Measurements from ENCODE around the gene RPH3AL. TPM values are rescaled to one million over a fixed set of nuclear protein-coding genes. Genes with fewer than 3 reads are reported as not detected.

Gene RPH3AL
- total RNA-seq, 1 donor from 2014 or later, result 16.9 TPM

- peaks cover 7% of the 10 kb centered on the region for H3K9me3 Mint-ChIP-seq
- peak overlapping the region; percentile 40 for H3K4me3 Mint-ChIP-seq
- peaks cover 44% of the 10 kb centered on the region for H3K4me1 Mint-ChIP-seq
- H3K27me3 Mint-ChIP-seq (ENCODE audit: low read depth), result no peaks in the 10 kb centered on the region
- no peak for TF ChIP-seq CTCF (IDR thresholded peaks at IDR 0.05; ENCODE audit: unreplicated experiment)
- DNase-seq (ENCODE audit: low spot score in 2 of 2, unreplicated experiment in 2 of 2), result no peak
- H3K36me3 Mint-ChIP-seq, result peaks cover 18% of the 10 kb centered on the region
- H3K27ac Mint-ChIP-seq, result no peak overlapping the region
Observed at GRCh38 chr17:323181-323580, 29.4 kb downstream of the RPH3AL start.

- DNase-seq (ENCODE audit: low spot score in 2 of 2, unreplicated experiment in 2 of 2), result no peak
- H3K27ac Mint-ChIP-seq, result peak overlapping the region; percentile 45
- peaks cover 17% of the 10 kb centered on the region for H3K9me3 Mint-ChIP-seq
- TF ChIP-seq CTCF (IDR thresholded peaks at IDR 0.05; ENCODE audit: unreplicated experiment), result no peak
- H3K27me3 Mint-ChIP-seq (ENCODE audit: low read depth), result no peaks in the 10 kb centered on the region
- peaks cover 44% of the 10 kb centered on the region for H3K4me1 Mint-ChIP-seq
- peaks cover 27% of the 10 kb centered on the region for H3K36me3 Mint-ChIP-seq
- peak overlapping the region; percentile 40 for H3K4me3 Mint-ChIP-seq
Observed at GRCh38 chr17:322006-322780, 30.4 kb downstream of the RPH3AL start.

- Mint-ChIP-seq H3K9me3 (peaks cover 22% of the 10 kb centered on the region), H3K36me3 (peaks cover 30% of the 10 kb centered on the region), H3K4me3 (peak overlapping the region; percentile 40), H3K27me3 (ENCODE audit: low read depth) (no peaks in the 10 kb centered on the region), H3K27ac (peak overlapping the region; percentile 45), H3K4me1 (peaks cover 44% of the 10 kb centered on the region)
- TF ChIP-seq CTCF (IDR thresholded peaks at IDR 0.05; ENCODE audit: unreplicated experiment), result no peak
- no peak for DNase-seq (ENCODE audit: low spot score in 2 of 2, unreplicated experiment in 2 of 2)
Observed at GRCh38 chr17:321386-321941, 31.1 kb downstream of the RPH3AL start.

- Mint-ChIP-seq H3K27me3 (ENCODE audit: low read depth) (no peaks in the 10 kb centered on the region), H3K4me1 (peaks cover 40% of the 10 kb centered on the region), H3K4me3 (peak overlapping the region; percentile 40), H3K27ac (peak overlapping the region; percentile 62), H3K36me3 (peaks cover 36% of the 10 kb centered on the region), H3K9me3 (peaks cover 27% of the 10 kb centered on the region)
- peak in 1 of 2 experiments; percentile 64 for DNase-seq (ENCODE audit: low spot score in 2 of 2, unreplicated experiment in 2 of 2)
- TF ChIP-seq CTCF (IDR thresholded peaks at IDR 0.05; ENCODE audit: unreplicated experiment), result no peak
Observed at GRCh38 chr17:320809-321385, 31.7 kb downstream of the RPH3AL start.

- Mint-ChIP-seq H3K9me3 (peaks cover 35% of the 10 kb centered on the region), H3K4me1 (peaks cover 38% of the 10 kb centered on the region), H3K36me3 (peaks cover 38% of the 10 kb centered on the region), H3K27ac (no peak overlapping the region), H3K4me3 (peak overlapping the region; percentile 40), H3K27me3 (ENCODE audit: low read depth) (no peaks in the 10 kb centered on the region)
- no peak for TF ChIP-seq CTCF (IDR thresholded peaks at IDR 0.05; ENCODE audit: unreplicated experiment)
- no peak for DNase-seq (ENCODE audit: low spot score in 2 of 2, unreplicated experiment in 2 of 2)
Observed at GRCh38 chr17:320139-320538, 32.5 kb downstream of the RPH3AL start.

Data from mesothelial cell of epicardium (in vitro differentiated cells).